HuH-7 (cell line): Measurements from ENCODE around the gene NFIB.

Source experiments
- DNase-seq: peaks from one replicate; pipeline ENCODE4 v3.0.0; 2011; ENCODE audit warnings: low spot score

NFIB gene

GRCh38 chr9:14273696-14274121, 40.2 kb downstream of the NFIB start:
- DNase-seq, result no peak

- DNase-seq, result no peak
Measured at GRCh38 chr9:14272927-14273528, 40.9 kb downstream of the NFIB start.

- DNase-seq, result no peak
Measured at GRCh38 chr9:14271093-14271673, 42.8 kb downstream of the NFIB start.

GRCh38 chr9:14270358-14271092, 43.4 kb downstream of the NFIB start:
- DNase-seq, result no peak

DNA sequence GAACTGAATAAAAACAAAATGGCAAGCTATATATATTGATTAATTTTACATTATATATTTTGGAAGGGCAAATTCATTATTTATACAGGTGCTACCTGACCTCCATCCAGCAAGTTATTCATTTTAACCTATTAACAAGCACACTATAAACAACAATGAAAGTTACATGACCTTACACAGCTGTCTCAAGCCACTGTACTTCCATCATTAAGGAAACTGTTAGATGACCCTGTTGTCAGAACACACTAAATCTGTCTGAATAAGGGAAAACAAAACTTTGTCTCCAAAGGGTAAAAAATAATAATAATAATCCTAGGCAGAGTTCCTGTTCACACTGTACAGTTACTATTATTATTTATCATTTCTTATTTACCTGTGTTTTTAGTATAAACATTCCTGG, 44.0 kb downstream of the NFIB start:
- no peak for DNase-seq

DNA sequence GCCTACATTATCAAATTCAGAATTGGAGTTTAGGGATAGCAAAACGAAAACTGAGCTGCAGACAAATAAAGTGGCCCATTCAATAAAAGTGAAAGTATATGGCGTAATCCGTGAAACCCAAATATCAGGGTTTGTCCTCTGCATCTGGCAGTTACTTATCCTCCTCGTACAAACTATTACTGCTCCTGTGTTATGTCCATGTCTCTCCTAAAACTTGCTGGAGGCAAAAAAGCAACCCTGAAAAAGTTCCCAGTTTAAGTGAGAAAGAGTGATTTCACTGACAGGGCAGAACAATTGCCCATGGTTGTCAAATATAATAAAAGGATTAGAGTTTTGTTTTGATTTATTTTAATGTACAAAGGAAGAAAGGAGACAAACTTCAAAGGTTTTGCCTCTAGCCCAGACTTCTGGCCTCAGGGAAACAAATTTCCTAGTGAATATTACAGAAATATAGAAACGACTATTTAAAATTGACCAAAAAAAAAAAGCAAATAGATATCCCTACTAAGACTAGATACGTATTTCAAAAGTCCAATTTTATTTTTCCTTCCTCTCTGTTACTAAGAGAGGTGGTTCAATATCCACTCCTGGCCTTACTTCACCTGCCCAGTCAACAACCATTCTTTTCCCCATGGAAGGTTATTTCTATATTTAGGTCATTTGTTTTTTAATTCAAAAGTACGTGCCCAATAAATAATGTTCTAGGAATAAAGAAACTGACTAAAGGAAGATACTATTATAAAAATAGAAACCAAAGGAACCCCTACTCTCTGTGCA, 50.0 kb downstream of the NFIB start:
- no peak for DNase-seq

DNA sequence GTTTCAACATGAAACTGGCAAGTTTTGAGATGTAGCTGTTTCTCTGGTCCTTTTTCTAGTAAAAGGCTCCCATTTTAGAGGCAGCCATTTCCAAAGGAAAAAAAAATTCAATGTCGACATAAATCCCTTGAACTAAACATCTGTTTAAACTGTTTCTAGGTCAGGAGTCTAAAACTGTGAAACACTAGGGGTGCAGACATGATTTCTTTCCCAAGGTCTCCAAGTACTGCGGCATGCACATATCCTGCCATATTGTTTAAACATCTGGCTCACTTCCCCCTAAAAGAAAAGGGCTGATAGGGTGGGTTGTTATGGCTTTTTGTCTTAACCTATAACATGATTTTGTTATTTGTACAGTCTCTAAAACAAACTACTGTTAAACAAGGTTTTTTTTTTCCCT, 51.1 kb downstream of the NFIB start:
- no peak for DNase-seq

DNA sequence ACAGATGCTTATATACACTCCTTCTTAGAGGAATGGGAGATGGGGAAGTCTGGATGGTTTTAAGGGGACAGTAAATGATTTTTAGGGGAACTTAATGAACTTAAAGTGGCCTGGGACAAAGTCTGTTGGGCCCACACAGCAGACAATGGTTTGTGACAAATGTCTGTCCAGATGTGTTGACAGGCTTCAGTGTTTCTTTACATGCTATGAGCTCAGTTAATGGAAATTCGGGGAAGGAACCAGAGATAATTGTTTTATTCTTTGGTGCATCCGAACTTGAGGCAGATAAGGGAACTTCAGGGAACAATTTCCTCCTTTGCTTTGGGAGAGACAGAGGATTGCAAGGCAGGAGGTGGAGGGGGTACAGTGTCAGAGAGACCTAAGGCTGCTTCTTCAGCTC, 52.3 kb downstream of the NFIB start:
- DNase-seq, result no peak

- DNase-seq, result no peak
Measured at GRCh38 chr9:14260101-14260500, 53.8 kb downstream of the NFIB start.

DNA sequence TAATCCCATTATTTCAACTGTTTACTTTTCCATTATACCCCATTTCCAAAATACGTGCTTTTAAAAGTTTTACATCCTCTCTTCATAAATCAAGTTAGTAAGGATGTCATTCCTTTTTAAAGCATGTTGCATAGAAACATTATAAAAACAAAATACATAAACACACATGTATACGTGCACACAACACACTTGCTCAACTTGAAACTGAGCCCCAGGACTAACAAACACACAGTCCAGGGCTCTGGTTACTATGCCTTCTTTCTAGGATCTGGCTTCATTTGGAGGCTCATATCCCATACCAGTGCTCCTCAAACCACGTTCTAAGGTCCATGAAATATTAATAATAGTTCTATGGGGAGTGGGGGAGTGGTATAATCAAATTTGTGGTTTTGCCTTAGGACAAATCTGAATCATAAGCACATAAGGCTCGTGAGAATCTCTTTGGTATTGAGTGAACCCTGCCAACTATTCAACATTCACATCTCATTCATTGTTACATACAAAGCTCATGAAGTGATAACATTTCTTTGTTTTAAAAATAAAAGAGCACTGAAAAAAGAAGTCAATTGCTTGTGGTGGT, 55.2 kb downstream of the NFIB start:
- no peak for DNase-seq

DNA sequence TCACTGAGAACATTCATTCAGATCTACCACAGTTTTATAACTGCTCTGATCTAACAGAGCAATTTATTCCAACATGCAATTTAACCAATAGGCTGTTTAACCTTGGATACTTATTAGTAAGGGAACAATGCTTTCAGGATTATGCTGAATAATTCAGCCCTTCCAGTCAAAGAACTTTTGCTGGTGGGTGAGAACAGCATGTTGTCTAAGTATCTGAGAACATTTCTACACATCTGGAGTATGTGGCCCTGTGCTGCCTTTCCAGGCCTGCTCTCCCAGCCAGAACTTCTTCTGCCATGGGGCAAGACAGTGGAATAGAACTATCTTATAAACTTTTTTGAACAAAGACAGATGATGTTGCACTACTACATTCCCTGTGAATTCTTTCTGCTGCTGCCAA, 55.8 kb downstream of the NFIB start:
- no peak for DNase-seq

DNA sequence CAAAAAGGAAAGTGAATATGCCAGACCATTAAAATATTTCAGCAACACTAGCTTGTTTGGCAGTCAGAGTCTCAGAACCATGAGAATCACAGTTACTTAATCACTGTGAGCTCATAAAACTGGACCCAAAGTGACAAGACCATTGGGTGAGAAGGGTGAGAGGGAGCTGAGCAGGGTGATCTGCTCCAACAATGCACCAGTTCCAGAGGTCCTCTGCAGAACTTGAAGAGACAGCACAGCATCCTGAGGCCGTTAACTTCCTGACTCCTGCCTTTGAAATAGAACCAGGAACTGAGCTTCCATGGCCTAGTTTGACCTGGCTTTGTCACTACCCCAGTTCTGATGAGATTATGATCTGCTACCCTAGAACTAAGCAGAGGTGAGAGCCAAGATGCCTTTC, 57.4 kb downstream of the NFIB start:
- no peak for DNase-seq

- DNase-seq, result no peak
Measured at GRCh38 chr9:14251154-14252071, 62.5 kb downstream of the NFIB start.

- DNase-seq, result no peak
Measured at GRCh38 chr9:14250794-14251153, 63.2 kb downstream of the NFIB start.

DNA sequence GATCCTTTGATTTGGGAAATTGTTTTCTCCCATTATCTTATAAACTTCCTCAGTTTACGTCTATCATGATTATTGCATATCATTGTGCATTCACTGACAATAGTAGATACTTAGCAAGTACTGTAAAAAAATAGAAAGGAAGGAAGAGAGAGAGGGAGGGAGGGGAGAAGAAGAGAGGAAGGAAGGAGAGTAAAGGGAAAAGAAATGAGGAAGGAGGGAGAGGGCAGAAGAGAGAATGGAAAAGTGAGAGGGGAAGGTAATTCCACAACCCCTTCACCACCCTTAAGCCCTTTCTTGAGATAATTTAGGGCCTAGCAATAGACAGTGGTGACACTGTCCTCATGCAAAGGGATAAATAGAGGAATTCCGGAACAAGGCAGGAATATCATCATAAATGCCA, 64.4 kb downstream of the NFIB start:
- no peak for DNase-seq

GRCh38 chr9:14248149-14248548, 65.8 kb downstream of the NFIB start:
- no peak for DNase-seq

DNA sequence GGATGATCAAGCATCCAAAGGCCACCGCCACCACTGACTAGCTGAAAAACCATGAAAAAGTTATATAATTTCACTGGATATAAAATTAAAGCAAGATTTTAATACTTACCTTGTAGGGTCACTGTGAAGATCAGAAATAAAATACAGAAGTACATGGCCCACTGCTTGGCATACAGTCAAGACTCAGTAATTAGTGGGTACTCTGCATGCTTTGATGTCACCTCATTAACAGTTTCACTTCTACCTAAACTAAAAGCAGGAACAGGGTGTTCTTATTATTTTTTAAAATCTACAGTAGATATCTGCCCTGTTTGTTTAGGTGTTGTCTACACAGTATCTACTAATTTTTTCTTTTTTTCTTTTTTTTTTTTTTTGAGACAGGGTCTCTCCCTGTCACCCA, 66.4 kb downstream of the NFIB start:
- DNase-seq, result no peak

DNA sequence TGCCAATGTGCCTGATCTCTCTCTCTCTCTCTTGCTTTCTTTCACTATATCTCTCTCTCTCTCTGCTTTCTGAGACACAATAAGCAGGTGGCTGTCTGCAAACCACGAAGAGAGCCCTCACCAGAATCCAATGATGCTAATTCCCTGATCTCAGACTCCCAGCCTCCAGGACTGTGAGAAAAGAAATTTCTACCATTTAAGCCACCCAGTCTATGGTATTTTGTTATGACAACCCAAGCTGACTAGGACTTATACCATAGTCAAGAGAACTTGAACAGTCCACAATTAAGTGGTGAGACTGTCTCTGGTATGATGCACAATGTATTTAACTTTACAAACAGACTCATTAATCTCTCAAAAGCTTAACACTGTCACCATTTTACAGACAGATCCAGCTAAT, 67.0 kb downstream of the NFIB start:
- no peak for DNase-seq

DNA sequence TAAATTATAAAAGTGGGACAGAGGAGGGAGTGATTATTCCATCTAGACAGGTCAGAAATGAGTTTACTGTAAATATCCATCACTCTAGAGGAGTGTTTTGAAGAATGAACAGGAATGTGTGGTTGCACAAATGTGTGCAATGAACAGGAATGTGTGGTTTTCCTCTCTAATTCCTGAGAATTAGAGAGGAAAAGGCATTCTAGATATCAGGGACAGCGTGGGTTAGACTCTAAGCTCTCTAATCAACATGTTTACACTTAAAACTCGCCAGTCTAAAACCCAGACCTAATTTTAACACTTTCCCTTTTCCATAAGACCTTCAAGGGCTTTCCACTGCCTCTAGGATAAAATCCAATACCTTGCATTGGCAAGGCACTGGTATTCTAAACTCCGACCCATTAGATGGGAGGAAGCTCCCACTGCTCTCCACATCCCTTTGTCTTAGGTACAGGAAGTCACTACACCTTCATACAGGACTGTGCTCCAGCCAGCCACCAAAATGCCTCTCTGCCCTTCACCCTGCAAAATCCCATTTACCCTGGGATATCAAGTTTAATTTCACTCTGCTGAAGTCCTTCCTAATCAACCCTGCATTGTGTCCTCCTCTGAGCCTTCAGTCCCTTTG, 67.9 kb downstream of the NFIB start:
- no peak for DNase-seq

DNA sequence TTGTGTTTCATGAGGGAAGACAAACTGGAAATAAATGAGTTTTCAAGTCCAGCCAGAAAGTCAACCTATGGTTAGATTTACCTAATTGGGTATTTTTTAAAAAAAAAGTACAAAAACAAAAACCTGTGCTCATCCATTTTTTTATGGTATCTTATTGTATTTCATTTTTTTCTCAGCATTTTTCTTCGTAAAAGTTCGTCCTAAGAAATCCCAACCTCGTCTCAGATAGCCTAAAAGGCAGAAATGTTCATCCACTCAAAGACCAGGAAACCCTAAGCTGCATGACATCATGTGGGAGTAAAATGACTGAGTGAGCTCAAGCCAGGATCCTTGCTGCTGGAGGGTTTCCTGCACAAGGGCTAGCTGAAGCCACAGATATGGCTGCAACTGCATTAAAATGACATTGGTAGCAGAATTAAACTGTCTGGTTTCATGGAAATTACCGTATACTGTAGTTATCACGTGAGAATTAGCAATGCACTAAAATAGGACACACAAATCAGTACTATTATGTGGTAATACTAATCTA, 70.4 kb downstream of the NFIB start:
- no peak for DNase-seq
